Stomach smooth muscle (tissue), 2 donors: ENCODE measurements around the gene STXBP1.
"Not testable (repeated sequence)": the region's sequence is repeated elsewhere in the genome, so short reads cannot be mapped to it uniquely, and the experiment has no call there.

Source experiments
- H3K27ac ChIP-seq: one replicate; pipeline ENCODE4 v1.7.0; 2013; ENCODE audit warnings: mild to moderate bottlenecking, low read length, inconsistent platforms
- H3K27me3 ChIP-seq, 2 donors: one replicate each; pipeline ENCODE4 v1.7.0; 2013; ENCODE audit warnings: low read length in 2 of 2; ENCODE audit not compliant: insufficient read depth in 2 of 2, control insufficient read depth in 1 of 2
- H3K36me3 ChIP-seq, 2 donors: one replicate each; pipeline ENCODE4 v1.7.0; 2013; ENCODE audit warnings: low read length in 2 of 2; ENCODE audit not compliant: control insufficient read depth in 2 of 2, insufficient read depth in 2 of 2
- H3K4me1 ChIP-seq: one replicate; pipeline ENCODE4 v1.7.0; 2013; ENCODE audit warnings: low read length; ENCODE audit not compliant: control insufficient read depth, insufficient read depth
- H3K4me3 ChIP-seq, 2 donors: one replicate each; pipeline ENCODE4 v1.7.0; 2013; ENCODE audit warnings: low read length in 2 of 2
- H3K9ac ChIP-seq, 2 donors: one replicate each; pipeline ENCODE4 v1.7.0; 2013; ENCODE audit warnings: low read length in 2 of 2, mild to moderate bottlenecking in 1 of 2
- H3K9me3 ChIP-seq, 2 donors: one replicate each; pipeline ENCODE4 v1.7.0; 2013; ENCODE audit warnings: low read length in 2 of 2; ENCODE audit not compliant: control insufficient read depth in 2 of 2
- donor health status: healthy.
- donor health status: Pancreatic carcinoma.

Gene STXBP1

GRCh38 chr9:127578952-127579853 is 32.9 kb upstream of the STXBP1 start:
- H3K4me3 ChIP-seq, result peak overlapping the region; percentile 37 to 69
- peak overlapping the region; percentile 56 to 81 for H3K9ac ChIP-seq
- peaks cover 38% of the 10 kb centered on the region for H3K4me1 ChIP-seq
- H3K27me3 ChIP-seq, result no peaks in the 10 kb centered on the region
- H3K9me3 ChIP-seq, result no peaks in the 10 kb centered on the region
- no peaks in the 10 kb centered on the region for H3K36me3 ChIP-seq
- H3K27ac ChIP-seq, result peak overlapping the region; percentile 94

DNA sequence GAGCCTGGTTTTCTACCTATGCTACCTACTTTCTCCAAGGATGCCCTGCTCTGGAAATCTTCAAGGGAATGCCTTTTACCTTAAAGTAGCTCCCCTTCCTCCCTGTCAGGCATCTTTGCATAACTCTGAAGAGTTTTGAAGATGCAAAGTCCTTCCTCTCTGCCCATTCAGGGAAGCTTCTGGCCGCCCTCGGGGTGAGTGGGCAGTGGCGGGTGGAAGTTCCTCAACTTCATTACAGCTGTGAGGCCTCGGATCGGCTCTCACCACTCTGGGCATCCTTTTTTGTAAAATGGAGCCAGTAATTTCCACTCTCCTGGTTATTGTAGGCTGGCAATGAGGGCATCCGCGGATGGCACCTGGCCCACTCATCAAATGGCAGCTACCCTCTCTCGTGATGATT is 31.7 kb upstream of the STXBP1 start:
- no peaks in the 10 kb centered on the region for H3K27me3 ChIP-seq
- no peak overlapping the region for H3K4me3 ChIP-seq
- H3K36me3 ChIP-seq, result no peaks in the 10 kb centered on the region
- H3K9ac ChIP-seq, result peak overlapping the region in 1 of 2 donors; percentile 29
- peaks cover 26% of the 10 kb centered on the region for H3K4me1 ChIP-seq
- peak overlapping the region; percentile 46 for H3K27ac ChIP-seq
- no peaks in the 10 kb centered on the region for H3K9me3 ChIP-seq

DNA sequence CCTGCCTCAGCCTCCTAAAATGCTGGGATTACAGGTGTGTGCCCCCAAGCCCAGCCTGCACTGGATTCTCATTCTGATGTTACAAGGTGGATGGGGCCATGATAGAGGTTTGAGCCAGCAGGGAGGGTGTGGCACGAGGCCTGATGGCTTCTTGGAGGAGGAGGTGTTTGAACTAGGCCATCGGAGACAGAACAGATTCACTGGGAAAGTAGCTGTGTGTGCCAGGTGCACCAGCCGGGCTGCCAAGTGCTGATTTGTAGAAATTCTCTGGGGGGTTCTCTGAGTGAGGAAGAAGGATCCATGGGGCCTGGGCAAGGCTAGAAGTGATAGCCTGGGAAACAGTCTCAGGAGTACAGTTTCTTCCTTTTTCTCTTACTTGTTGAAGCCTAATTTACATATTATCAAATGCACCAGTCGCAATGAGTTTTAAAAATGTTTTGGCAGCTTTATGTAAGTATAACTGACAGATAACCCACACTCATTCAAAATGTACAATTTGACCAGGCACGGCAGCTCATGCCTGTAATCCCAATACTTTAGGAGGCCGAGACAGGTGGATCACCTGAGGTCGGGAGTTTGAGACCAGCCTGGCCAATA is 31.1 kb upstream of the STXBP1 start:
- peaks cover 22% of the 10 kb centered on the region for H3K4me1 ChIP-seq
- no peak overlapping the region for H3K9ac ChIP-seq
- no peaks in the 10 kb centered on the region for H3K9me3 ChIP-seq
- H3K27me3 ChIP-seq, result no peaks in the 10 kb centered on the region
- no peak overlapping the region for H3K4me3 ChIP-seq
- peak overlapping the region; percentile 46 for H3K27ac ChIP-seq
- H3K36me3 ChIP-seq, result no peaks in the 10 kb centered on the region

DNA sequence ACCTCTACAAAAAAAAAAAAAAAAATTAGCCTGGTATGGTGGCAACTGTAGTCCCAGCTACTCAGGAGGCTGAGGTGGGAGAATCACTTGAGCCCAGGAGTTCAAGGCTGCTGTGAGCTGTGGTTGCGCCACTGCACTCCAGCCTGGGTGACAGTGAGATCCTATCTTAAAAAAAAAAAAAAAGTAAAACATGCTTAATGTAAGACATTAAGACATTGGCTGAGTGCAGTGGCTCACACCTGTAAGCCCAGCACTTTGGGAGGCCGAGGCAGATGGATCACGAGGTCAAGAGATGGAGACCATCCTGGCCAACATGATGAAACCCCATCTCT is 27.6 kb upstream of the STXBP1 start:
- H3K4me3 ChIP-seq, H3K9ac ChIP-seq, H3K36me3 ChIP-seq, H3K27ac ChIP-seq, H3K27me3 ChIP-seq, H3K9me3 ChIP-seq: not testable (repeated sequence)
- H3K4me1 ChIP-seq, result peaks cover 13% of the 10 kb centered on the region

DNA sequence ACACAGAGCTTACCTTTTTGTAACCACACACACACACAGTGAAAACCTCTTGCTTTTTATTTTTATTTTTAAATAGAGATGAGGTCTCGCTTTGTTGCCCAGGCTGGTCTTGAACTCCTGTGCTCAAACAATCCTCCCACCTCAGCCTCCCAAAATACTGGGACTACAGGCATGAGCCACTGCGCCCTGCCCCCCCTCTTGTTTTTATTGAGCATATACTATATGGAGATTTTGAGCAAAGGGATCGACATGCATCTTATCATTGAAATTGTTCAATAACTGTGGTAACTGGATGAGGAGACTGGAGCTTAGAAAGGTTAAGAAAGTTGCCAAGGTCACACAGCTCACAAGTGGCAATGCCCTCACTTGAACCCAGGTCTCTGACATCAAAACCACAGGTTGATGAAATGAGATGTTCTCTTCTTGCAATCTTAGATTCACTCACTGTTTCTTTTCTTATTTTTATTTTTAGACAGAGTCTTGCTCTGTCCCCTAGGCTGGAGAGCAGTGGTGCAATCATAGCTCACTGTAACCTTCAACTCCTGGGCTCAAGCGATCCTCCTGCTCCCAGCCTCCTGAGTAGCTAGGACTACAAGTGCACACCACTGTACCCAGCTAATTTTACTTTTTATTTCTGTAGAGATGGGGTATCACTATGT is 26.8 kb upstream of the STXBP1 start:
- Histone ChIP-seq H3K4me3 (no peak overlapping the region), H3K27me3 (no peaks in the 10 kb centered on the region), H3K27ac (peak overlapping the region; percentile 18), H3K4me1 (peaks cover 8% of the 10 kb centered on the region), H3K9me3 (no peaks in the 10 kb centered on the region), H3K9ac (no peak overlapping the region), H3K36me3 (no peaks in the 10 kb centered on the region)

GRCh38 chr9:127586096-127586495 is 26.0 kb upstream of the STXBP1 start:
- H3K27ac ChIP-seq, result peak overlapping the region; percentile 18
- no peaks in the 10 kb centered on the region for H3K36me3 ChIP-seq
- H3K9ac ChIP-seq, result peak overlapping the region in 1 of 2 donors; percentile 5
- H3K9me3 ChIP-seq, result no peaks in the 10 kb centered on the region
- no peak overlapping the region for H3K4me3 ChIP-seq
- peaks cover 6% of the 10 kb centered on the region for H3K4me1 ChIP-seq
- H3K27me3 ChIP-seq, result no peaks in the 10 kb centered on the region

DNA sequence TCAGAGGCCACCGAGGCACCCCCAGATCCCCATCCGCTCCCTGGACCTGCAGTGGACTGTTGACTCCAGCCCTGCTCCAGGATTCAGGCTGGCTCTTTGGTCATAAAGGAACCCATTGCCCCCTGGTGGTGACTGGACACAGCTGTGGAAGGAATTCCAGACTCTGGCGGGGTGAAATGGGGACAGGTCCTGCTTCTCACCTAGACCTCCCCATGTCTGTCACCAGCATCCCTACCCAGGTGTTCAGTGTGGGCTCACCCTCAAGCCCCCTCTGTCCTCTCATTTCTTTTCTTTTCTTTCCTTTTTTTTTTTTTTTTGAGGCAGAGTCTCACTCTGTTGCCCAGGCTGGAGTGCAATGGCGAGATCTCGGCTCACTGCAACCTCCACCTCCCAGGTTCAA is 25.5 kb upstream of the STXBP1 start:
- Histone ChIP-seq H3K27me3 (no peaks in the 10 kb centered on the region), H3K9me3 (no peaks in the 10 kb centered on the region), H3K36me3 (no peaks in the 10 kb centered on the region), H3K27ac (no peak overlapping the region), H3K9ac (peak overlapping the region in 1 of 2 donors; percentile 5), H3K4me3 (no peak overlapping the region), H3K4me1 (peaks cover 6% of the 10 kb centered on the region)

DNA sequence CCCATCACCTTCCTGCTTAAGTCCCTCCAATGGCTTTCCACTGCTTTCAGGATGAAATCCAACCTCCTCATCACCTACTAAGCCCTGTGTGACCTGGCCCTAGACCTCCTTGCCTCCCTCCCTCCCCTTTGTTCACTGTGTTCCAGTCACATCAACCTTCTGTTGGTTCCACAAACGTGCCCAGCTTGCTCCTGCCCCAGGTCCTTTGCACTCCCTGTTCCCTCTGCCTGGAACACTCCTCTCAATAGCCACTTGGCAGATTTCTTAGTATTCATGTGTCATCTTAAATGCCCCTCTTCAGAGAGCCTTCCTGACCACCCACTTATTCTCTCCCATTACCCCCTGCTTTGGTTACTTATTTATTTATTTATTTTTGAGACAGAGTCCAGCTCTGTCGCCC is 24.1 kb upstream of the STXBP1 start:
- Histone ChIP-seq H3K27me3 (no peaks in the 10 kb centered on the region), H3K36me3 (no peaks in the 10 kb centered on the region), H3K9me3 (no peaks in the 10 kb centered on the region), H3K4me3 (no peak overlapping the region), H3K4me1 (peaks cover 6% of the 10 kb centered on the region), H3K27ac (no peak overlapping the region), H3K9ac (no peak overlapping the region)

- no peaks in the 10 kb centered on the region for H3K36me3 ChIP-seq
- H3K27me3 ChIP-seq, result no peaks in the 10 kb centered on the region
- peaks cover 6% of the 10 kb centered on the region for H3K4me1 ChIP-seq
- no peak overlapping the region for H3K9ac ChIP-seq
- no peak overlapping the region for H3K27ac ChIP-seq
- no peaks in the 10 kb centered on the region for H3K9me3 ChIP-seq
- no peak overlapping the region for H3K4me3 ChIP-seq
These were observed 23.2 kb upstream of the STXBP1 start for GRCh38 chr9:127588740-127589506.

GRCh38 chr9:127589955-127590370 is 22.1 kb upstream of the STXBP1 start:
- H3K27ac ChIP-seq, result no peak overlapping the region
- H3K4me1 ChIP-seq, result peaks cover 6% of the 10 kb centered on the region
- H3K9me3 ChIP-seq, result no peaks in the 10 kb centered on the region
- no peak overlapping the region for H3K9ac ChIP-seq
- H3K4me3 ChIP-seq, result no peak overlapping the region
- H3K36me3 ChIP-seq, result no peaks in the 10 kb centered on the region
- H3K27me3 ChIP-seq, result no peaks in the 10 kb centered on the region
